Ascending aorta (tissue), 2 donors: ENCODE data around the gene PYGL. TPM values are rescaled to one million over a fixed set of nuclear protein-coding genes. Genes with fewer than 3 reads are reported as not detected.

ENCODE experiments used
- DNase-seq, 2 donors: peaks; one replicate each; pipeline ENCODE4 v3.0.0-alpha.2; 2019; ENCODE audit warnings: low spot score in 2 of 2
- H3K27ac ChIP-seq, 2 donors: fragments of 200-600 bp; sonication (generic); one replicate each; pipeline ENCODE4 v1.5.1; 2016 to 2017; ENCODE audit warnings: mild to moderate bottlenecking in 1 of 2
- H3K27me3 ChIP-seq: fragments of 200-600 bp; sonication (generic); one replicate; pipeline ENCODE4 v1.5.1; 2017
- H3K36me3 ChIP-seq, 2 donors: fragments of 200-600 bp; sonication (generic); one replicate each; pipeline ENCODE4 v1.5.1; 2016
- H3K4me1 ChIP-seq, 2 donors: fragments of 200-600 bp; sonication (generic); one replicate each; pipeline ENCODE4 v1.5.1; 2016 to 2017; ENCODE audit warnings: mild to moderate bottlenecking in 1 of 2
- H3K4me3 ChIP-seq, 2 donors: fragments of 200-600 bp; sonication (generic); one replicate each; pipeline ENCODE4 v1.5.1; 2016 to 2017; ENCODE audit warnings: mild to moderate bottlenecking in 1 of 2
- H3K9me3 ChIP-seq, 2 donors: fragments of 200-600 bp; sonication (generic); one replicate each; pipeline ENCODE4 v1.5.1; 2016
- CTCF ChIP-seq, 3 experiments: fragments of 200-600 bp in 2 of 3; fragments of 450-650 bp in 1 of 3; sonication (generic) in 2 of 3; IDR thresholded peaks; one replicate each; pipeline ENCODE4 v1.5.1; 2016 to 2019; ENCODE audit warnings: antibody characterized with exemption in 3 of 3, mild to moderate bottlenecking in 1 of 3, moderate library complexity in 1 of 3
- intact Hi-C: fragments of 100-400 bp; cut with DNase I; formaldehyde crosslinking; loops from one replicate; pipeline ENCODE4 v1.15.1; 2023
- total RNA-seq: library from RNA; depleted of rRNA; stranded (reverse); fragments of >200 nt; gene quantifications from one replicate; pipeline ENCODE4 v1.1.0, GENCODE V29; 2016

Gene PYGL
- total RNA-seq, 1 donor from 2014 or later = 13.8 TPM

DNA sequence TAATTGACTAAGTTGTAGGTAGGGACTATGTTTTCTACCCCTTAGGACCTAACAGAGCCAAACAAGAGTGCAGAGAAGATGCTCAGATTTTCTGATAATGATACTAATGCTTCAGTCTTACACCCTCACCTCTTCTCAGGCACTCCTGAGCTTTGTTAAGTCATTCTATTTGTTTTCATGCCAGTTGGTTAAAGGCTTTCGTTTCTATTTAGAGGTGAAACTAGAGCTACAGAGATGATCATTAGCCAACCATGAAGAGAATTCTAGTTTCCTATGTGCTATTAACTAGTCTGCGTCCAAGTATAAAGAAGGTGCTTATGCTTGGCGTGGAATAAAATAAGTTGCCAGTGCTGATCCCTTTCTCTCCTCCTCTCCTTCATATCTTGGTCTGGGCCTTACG lies 34.6 kb upstream of the PYGL start:
- no peak for TF ChIP-seq CTCF (IDR thresholded peaks at IDR 0.05)
- intact Hi-C loops = no loop called here
- Histone ChIP-seq H3K4me3 (no peak overlapping the region), H3K27me3 (no peaks in the 10 kb centered on the region), H3K36me3 (no peaks in the 10 kb centered on the region), H3K27ac (no peak overlapping the region), H3K4me1 (no peaks in the 10 kb centered on the region), H3K9me3 (no peaks in the 10 kb centered on the region)
- DNase-seq = no peak

DNA sequence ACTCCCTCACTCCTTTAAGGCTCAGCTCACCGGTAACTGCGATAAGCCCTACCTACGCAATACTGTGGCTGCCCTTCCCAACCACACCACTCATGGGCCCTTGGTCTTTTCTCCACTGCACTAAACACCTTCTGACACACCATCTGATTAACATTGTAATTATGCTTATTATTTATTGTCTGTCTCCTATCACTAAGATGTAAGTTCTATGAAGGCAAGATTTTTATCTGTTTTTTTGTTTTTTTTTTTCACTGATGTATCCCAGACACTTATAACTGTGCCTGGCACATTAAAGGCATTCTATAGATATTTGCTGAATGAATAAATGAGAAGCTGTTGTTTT lies 34.2 kb upstream of the PYGL start:
- Histone ChIP-seq H3K9me3 (no peaks in the 10 kb centered on the region), H3K27ac (no peak overlapping the region), H3K36me3 (no peaks in the 10 kb centered on the region), H3K27me3 (no peaks in the 10 kb centered on the region), H3K4me1 (no peaks in the 10 kb centered on the region), H3K4me3 (no peak overlapping the region)
- DNase-seq = no peak
- intact Hi-C loops = no loop called here
- no peak for TF ChIP-seq CTCF (IDR thresholded peaks at IDR 0.05)

DNA sequence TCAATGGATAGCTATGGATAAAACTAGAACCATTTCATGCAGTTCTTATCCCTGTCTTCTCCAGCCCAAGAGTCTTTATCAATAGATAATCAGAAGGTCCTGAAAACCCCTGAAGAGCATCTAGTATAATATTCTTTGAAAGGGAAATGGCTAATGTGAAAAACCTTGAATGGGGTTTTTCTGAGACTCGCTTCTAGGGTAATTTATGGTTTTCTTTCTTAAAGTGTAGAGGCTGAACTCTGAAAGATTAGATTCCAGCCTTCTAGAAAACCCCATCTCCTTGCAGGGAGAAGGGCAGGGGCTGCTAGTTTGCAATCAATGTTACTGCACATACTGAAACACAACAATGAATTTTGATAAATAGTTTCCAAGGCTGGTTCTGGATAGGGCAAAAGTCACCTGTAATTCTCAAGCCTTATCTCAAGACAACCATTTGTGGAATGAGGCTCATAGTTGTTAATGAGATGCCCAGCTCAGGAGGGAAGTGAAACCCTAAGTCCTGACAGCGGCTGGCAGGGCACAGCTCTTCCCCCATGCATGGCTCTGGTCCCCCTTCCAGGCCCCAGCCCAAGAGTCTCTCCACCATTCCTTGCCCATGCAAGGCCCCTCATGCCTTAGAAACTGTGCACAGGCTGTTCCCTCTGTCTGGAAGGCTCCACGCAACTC lies 33.7 kb upstream of the PYGL start:
- no peaks in the 10 kb centered on the region for H3K36me3 ChIP-seq
- H3K4me1 ChIP-seq = no peaks in the 10 kb centered on the region
- no peaks in the 10 kb centered on the region for H3K27me3 ChIP-seq
- H3K4me3 ChIP-seq = no peak overlapping the region
- H3K27ac ChIP-seq = no peak overlapping the region
- H3K9me3 ChIP-seq = no peaks in the 10 kb centered on the region
- intact Hi-C loops = no loop called here
- TF ChIP-seq CTCF (IDR thresholded peaks at IDR 0.05) = no peak
- no peak for DNase-seq

DNA sequence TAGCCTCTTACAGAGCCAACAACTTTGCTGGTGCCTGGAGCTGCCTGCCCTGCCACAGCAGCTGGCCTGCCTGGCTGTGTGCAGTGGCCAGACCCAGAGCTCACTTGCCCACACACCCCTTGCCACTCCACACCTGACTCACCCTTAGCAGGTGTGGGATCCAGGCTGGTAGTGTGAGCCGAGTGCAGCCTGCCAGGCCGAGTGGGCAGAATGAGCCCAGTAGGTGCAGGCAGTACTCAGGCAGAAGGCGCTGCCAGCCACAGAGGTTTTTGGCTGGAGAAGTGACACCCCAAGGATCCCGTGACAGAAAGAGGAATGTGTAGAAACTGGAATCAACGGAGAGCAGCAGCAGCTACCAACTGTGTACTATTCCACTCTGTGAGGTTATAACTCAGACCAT lies 29.8 kb upstream of the PYGL start:
- TF ChIP-seq CTCF (IDR thresholded peaks at IDR 0.05) = no peak
- Histone ChIP-seq H3K4me1 (no peaks in the 10 kb centered on the region), H3K4me3 (no peak overlapping the region), H3K27me3 (no peaks in the 10 kb centered on the region), H3K36me3 (no peaks in the 10 kb centered on the region), H3K27ac (no peak overlapping the region), H3K9me3 (no peaks in the 10 kb centered on the region)
- no peak for DNase-seq
- intact Hi-C loops = no loop called here

DNA sequence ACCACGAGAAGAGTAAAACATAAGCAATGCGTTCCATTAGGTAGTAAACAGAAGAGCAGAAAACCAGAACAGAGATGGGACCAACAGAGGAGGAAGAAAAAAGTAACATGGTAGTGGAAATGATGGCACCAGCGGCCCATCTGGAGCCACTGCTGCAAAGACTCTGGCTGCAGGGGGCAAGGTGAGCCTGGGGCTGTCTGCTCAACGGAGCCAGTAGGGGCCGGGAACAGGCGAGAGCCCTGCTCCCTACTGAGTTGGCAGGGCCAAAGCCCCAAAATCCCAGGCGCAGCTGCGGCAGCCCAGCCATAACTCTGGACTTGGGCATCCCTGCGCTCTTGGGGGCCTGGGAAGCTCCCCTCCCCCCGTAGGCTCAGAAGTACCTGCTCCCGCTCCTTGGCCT lies 28.5 kb upstream of the PYGL start:
- H3K4me1 ChIP-seq = no peaks in the 10 kb centered on the region
- H3K27me3 ChIP-seq = no peaks in the 10 kb centered on the region
- H3K4me3 ChIP-seq = no peak overlapping the region
- H3K27ac ChIP-seq = no peak overlapping the region
- no peaks in the 10 kb centered on the region for H3K36me3 ChIP-seq
- TF ChIP-seq CTCF (IDR thresholded peaks at IDR 0.05) = no peak
- H3K9me3 ChIP-seq = no peaks in the 10 kb centered on the region
- intact Hi-C loops = no loop called here
- DNase-seq = no peak
